ENCODE data around the gene COL25A1.

The COL25A1 gene

GRCh38 chr4:109290918-109291317 lies 11.5 kb downstream of the COL25A1 start:
- DNase-seq, result no peak

- DNase-seq, result no peak
These were observed 23.8 kb downstream of the COL25A1 start for GRCh38 chr4:109278594-109279031.

DNA sequence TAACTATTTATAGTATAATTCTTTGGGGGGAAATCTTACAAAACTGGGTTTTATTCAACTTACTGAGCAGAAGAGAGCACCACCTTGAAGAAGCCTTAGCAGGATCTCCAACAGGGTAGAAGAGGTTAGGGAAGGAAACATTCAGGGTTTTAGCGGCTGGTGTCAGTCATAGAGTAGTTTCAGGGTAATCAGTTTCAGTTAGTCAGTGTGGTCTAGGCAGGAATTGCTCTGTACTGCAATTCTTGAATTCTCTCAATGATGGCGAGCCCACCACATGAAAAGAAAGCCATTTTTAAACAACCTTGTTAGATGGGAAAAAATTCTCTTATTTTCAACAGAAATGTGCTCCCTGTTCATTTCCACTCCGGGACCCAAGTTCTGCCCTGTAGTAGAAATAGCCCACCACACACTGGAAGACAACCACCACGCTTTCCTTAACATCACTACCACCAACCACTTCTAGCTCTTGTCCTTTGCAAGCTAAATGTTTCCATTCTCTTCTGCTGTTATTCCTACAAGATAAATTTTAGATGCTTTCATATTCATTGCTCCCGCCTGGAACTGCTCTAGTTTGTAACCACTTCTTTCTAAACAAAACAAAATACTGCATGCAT lies 25.9 kb downstream of the COL25A1 start:
- DNase-seq, result no peak

- no peak for DNase-seq
These were observed 27.3 kb downstream of the COL25A1 start for GRCh38 chr4:109275066-109275745.

DNA sequence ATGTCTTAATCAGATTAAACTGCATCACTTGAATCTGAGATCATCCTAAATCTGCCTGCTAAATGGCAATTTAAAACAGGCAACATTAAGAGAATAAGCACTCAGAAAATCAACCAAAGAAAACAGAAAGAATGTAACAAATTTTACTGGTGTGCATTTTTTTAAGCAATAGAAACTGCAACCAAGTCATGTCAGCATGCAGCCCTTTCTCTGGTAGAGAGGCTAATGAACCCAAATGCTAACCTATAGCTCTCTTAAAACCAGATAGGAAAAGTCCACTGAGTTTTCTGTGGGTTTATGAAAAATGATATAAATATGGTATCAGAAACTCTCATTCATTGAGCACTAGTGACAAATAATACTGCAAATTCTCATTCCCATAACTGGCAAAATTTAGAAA lies 35.6 kb downstream of the COL25A1 start:
- no peak for DNase-seq

DNA sequence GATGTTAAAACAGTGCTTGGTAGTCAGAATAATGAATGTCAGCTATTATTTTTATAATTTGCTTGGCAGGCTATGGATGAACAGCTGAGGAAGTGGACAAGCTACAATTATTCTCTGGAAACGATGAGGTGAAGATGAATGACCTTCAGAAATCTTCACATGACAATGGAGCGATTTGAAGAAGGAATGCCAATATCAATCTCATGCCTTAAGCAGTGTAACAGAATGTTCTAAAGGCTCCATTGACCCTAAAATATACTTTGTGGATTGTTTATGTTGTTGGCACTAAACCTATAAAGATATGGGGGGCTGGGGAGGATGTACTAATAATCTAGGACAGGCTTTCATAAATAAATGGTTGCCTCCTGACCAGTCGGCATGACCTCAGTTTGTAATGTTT lies 36.2 kb downstream of the COL25A1 start:
- no peak for DNase-seq

- no peak for DNase-seq
These were observed 38.7 kb downstream of the COL25A1 start for GRCh38 chr4:109263721-109264120.

DNA sequence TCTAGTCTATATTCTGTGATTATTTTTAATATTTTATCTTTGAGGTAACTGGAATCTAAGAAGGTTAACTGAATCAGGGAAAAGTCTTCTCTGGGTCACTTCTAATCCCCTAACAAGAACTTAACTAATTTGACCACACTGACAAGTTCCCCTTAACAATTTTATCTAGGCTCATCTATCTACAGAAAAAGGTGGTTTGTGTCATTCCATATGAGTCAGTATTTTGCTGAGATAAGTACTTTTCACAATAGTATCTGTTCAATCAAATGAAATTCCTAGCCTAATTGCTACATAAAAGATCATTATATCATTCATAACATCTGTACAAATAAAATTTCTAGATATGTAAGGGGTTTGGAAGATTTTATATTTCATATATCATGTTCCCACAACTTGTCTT lies 45.6 kb downstream of the COL25A1 start:
- no peak for DNase-seq

- no peak for DNase-seq
These were observed 47.6 kb downstream of the COL25A1 start for GRCh38 chr4:109254845-109255244.

- no peak for DNase-seq
These were observed 51.1 kb downstream of the COL25A1 start for GRCh38 chr4:109251396-109251795.

GRCh38 chr4:109248322-109248900 lies 54.0 kb downstream of the COL25A1 start:
- no peak for DNase-seq

- DNase-seq, result no peak
These were observed 58.6 kb downstream of the COL25A1 start for GRCh38 chr4:109243871-109244270.

DNA sequence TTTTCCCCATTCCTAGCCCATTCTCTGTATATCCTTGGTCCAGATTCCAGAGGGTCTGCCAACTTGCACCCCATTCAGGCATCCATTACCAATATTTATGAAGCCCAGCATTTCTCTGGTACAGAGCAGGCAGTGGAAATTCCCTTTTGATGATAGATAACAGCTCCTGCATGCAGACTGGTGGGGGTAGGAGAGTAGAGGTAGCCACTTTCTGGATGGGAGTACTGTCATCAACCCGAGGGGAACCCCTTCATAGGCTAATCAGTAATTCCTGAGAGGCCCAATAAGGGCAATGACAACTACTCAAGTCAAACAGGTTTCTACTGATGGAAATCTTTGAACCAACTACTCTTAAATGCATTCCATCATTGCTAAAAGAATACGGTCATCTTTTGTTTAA lies 63.7 kb downstream of the COL25A1 start:
- DNase-seq, result no peak

GRCh38 chr4:109235683-109236082 lies 66.8 kb downstream of the COL25A1 start:
- DNase-seq, result no peak

DNA sequence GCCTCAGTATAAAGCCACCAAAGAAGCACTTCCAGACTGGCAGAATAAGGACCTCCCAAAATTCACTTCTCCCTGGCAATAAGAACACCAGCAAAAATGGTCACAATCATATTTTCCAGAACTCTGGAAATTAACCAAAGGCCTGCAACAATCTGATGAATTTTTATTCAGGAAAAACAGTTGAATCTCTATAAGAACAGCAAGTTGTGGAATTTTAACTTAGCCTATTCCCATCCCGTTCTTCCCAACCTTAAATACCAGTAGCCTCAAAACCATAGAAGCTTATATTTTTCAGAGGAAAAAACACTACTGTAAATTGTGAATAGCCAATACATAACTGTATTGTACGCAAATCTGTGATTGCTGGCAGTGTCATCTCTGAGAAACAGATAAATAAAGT lies 67.9 kb downstream of the COL25A1 start:
- no peak for DNase-seq

DNA sequence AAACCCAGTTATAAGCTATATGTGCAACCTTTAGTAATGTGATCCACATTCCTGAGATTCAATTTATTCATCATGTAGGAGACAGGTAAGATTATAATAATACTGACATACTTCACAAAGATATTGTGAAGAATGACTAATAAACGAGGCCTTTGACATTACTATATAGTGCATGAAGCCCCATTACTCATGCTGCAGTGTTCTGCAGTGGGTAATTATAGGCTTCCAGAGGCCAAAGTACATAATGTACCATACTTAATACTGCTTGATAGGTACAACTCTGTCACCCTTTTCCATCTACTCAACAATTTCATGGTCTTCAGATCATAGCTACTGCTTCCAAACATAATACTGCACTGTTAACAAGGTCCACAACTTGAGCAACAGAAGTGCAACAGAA lies 68.9 kb downstream of the COL25A1 start:
- no peak for DNase-seq

DNA sequence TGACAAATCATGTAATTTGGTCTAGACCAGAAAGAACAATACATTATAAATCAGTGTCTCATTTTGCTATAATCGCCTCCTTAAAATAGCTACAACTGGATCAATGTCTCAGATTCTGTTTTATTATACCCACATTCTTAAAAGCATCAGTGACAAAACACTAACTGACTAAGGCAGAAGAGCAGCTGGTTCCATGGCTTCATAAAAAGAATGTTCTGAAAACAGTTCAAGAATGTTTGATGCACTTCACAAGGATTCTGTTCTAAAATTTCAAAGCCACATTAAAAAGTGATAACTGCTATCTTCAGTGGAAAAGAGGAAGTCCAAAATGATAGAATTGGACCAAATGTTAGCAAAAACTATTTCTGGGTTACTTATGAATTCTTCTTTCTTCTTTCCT lies 69.8 kb downstream of the COL25A1 start:
- DNase-seq, result no peak

- no peak for DNase-seq
These were observed 71.1 kb downstream of the COL25A1 start for GRCh38 chr4:109231331-109231730.

GRCh38 chr4:109229028-109229427 lies 73.4 kb downstream of the COL25A1 start:
- no peak for DNase-seq

- no peak for DNase-seq
These were observed 84.2 kb downstream of the COL25A1 start for GRCh38 chr4:109218288-109218687.

DNA sequence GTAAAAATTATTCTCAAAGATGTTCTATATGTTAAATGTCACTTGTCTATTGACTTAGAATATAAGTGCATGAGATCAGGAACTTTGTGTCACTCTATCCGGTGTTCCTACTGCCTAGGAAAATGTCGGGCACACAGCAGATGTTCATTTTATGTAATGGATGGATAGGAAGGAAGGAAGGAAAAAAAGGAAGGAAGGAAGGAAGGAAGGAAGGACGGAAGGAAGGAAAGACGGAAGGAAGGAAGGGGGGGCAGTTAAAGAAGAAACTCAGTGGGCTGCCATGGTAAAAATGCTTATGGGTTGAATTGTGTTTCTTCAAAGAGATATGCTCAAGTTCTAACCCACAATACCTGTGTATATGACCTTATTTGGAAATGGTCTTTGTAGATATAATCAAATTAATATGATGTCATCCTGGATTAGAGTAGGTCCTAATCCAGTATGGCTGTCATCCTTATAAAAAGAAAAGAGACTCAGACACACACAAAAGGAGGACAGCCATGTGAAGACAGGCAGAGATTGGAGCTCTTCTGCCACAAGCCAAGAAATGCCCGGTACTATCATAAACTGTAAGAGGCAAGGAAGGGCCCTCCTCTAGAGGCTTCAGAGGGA lies 86.3 kb downstream of the COL25A1 start:
- DNase-seq, result no peak

GRCh38 chr4:109215506-109215905 lies 87.0 kb downstream of the COL25A1 start:
- no peak for DNase-seq

DNA sequence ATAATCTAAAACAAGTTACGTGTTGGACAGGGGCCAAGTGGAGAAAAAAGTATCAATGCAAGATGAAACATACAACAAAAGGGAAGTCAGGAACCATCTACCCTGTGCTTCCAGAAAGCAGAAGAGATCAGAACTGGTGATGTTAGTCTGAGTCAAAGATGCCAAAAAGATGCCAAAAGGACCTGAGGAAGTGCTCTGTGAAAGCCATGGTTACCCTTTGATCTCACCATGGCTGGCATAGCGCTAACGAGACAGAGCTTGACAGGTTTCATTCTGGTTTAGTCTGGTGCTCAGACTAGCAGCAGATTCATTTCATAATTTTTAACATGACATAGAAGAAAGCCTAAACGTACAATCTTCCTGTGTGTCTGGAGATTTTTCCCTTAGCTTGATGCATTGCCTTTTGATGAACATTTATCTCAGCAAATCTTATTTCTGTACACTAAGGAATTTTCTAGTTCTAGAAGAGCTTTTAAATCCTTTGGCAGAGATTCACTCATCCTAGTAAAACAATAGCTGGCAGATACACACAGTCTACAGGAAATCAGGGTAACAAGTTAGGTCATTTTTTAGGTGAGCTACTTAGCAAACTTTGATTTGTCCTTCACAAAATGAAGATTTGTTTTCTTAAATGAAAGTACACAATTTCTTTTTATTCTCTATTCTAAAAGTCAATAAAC lies 87.7 kb downstream of the COL25A1 start:
- DNase-seq, result no peak

DNA sequence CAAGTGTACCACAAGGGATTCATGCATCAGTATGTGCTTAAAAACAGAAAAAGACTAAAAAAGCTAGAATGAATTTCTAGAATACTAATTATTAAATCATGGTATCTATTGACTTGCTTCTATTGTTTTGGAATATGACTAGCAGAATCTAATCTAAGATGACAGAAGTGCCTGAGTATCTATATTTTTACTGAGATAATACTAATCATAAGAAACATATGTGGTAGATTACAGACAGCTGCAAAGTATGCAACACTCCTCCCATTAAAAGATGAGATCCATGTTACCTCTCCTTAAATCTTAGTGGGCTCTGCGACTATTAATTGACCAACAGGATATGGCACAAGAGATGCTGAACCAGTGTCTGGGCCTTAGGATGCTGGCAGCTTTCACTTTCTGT lies 89.4 kb downstream of the COL25A1 start:
- no peak for DNase-seq
